HG02852 (cell line): Measurements from ENCODE around the gene KHDC3L.

Experiments
- ATAC-seq: cut with Tn5 transposase; IDR thresholded peaks from one replicate; pipeline ENCODE4 v1.9.1; 2021; ENCODE audit warnings: mild to moderate bottlenecking, moderate library complexity; ENCODE audit not compliant: unreplicated experiment

KHDC3L gene, protein sequence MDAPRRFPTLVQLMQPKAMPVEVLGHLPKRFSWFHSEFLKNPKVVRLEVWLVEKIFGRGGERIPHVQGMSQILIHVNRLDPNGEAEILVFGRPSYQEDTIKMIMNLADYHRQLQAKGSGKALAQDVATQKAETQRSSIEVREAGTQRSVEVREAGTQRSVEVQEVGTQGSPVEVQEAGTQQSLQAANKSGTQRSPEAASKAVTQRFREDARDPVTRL

DNA sequence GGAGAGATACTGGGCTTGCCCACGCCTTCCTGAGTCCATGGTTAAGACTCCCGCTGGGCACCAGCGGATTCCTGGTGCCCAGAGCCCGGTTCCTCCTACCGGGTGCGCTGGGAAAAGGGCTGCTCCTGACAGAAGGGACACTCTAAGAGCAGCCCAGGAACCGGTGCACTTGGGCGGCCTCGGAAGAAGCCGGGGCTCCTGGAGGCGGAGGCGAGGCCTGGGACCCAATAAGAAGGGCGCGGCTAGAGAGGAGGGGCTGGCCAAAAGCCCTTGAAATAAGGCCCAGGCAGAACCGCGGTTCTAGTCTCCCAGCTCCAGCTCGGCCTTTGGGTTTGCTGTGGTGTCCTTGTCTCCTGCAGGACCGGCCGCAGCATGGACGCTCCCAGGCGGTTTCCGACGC lies at the start of gene KHDC3L:
Gene KHDC3L, plus strand, starts transcription at position 301 of the 400 bp plus-strand sequence. Its CDS starts 72 bp downstream, at position 373.
- ATAC-seq, result no peak

DNA sequence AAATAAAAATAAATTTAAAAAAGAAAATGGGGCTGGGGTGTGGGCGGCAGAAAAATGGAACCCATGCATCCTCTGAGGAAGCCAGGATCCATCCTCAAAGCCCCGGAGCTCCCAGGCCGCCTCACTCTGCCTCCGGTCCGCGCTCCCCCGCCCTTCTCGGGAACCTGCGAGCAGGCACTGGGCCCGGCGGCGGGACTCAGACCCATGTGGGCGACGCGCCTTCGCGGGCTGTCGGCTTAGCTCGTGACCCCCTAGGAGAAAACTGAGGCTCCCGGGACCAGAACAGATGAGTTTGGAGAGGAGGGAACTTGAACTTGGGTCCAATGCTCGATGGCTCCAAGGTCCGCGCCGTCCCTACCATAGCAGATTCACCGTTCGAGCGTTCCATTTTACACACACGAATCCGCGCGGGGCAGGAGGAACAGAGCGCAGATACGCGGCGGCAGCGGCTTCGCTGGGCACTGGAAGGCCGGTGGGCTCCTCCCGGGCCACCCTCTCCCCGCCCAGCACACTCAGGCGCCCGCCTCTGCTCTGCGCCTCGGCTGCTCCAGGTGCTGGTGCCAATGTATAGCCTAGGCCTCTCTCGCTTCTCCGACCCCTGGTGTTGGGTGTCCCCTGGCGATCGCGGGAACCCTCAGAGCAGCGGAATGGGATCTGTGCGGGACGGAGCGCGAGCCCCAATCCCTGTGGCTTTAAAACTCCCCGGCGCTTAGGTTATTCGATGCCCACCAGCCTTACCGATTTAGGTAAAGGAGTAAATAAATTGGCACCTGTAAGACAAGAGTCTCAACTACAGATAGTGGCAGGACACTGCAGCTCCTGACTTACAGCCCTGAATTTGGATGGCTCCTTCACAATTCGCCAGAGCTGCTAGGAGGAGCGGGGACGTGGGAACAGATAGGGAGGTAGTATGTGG lies 47.6 kb upstream of the KHDC3L start:
- no peak for ATAC-seq

DNA sequence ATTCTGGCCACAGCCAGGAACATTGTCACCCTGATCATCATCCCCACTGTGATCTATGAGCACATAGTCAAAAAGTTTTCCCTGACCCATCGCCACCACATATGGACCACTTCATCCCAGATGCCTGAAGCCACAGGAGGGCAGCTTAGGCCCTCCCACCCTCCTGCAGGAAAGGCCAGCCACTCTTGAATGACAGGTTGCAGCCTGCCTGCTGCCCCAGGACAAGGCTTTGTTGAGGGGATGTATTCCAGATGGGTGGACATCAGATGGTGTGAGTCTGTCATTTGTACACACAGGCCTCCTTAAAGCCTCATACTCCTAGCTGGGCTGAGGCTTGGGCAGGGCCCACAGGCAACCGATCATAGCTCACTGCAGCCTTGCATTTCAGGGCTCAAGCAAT lies 39.1 kb upstream of the KHDC3L start:
- no peak for ATAC-seq

- ATAC-seq, result no peak
Measured at GRCh38 chr6:73325656-73326055, 36.8 kb upstream of the KHDC3L start.

GRCh38 chr6:73328790-73329189 lies 33.7 kb upstream of the KHDC3L start:
- ATAC-seq, result no peak

- no peak for ATAC-seq
Measured at GRCh38 chr6:73329201-73329600, 33.3 kb upstream of the KHDC3L start.

- no peak for ATAC-seq
Measured at GRCh38 chr6:73339340-73339739, 23.1 kb upstream of the KHDC3L start.

GRCh38 chr6:73340048-73340447 lies 22.4 kb upstream of the KHDC3L start:
- no peak for ATAC-seq

DNA sequence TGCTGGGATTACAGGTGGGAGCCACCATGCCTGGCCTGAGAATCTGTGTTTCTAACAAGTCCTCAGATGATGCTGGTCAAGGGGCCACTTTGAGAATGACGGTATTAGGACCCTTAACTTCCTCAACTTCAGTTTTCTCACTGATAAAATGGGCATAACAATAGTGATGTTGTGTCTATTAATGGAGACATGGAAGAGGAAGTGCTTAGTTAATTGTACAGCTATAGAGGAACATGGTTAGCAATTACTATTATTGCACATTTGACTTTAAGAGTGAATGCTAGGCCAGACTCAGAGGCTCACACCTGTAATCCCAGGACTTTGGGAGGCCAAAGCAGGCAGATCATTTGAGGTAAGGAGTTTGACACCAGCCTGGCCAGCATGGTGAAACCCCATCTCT lies 21.1 kb upstream of the KHDC3L start:
- no peak for ATAC-seq

GRCh38 chr6:73342174-73342573 lies 20.3 kb upstream of the KHDC3L start:
- ATAC-seq, result no peak

GRCh38 chr6:73343164-73343563 lies 19.3 kb upstream of the KHDC3L start:
- ATAC-seq, result no peak

DNA sequence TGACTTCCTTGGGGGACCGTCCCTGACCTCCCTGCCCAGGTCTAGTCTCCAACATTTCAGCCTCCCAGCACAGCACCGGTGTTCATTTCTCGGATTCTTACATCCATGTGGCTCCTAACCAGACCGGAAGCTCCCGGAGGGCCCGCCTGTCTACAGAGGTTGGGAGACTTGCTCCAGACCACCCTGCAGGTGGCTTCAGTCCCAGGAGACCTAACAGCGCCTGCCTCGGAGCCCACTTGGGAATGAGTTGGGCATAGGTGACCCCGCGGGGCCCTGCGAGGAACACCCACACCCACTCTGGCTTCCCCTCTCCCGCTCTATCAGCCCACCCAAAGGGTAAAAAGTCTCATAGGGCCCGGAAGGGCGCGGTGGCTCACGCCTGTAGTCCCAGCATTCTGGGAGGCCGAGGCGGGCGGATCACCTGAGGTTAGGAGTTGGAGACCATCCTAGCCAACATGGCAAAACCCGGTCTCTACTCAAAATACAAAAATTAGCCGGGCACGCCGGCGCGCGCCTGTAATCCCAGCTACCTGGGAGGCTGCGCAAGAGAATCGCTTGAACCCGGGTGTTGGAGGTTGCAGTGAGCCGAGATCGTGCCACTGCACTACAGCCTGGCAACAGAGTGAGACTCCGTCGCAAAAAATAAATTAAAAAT lies 13.8 kb upstream of the KHDC3L start:
- ATAC-seq, result no peak

- ATAC-seq, result no peak
Measured at GRCh38 chr6:73349311-73349710, 13.1 kb upstream of the KHDC3L start.

DNA sequence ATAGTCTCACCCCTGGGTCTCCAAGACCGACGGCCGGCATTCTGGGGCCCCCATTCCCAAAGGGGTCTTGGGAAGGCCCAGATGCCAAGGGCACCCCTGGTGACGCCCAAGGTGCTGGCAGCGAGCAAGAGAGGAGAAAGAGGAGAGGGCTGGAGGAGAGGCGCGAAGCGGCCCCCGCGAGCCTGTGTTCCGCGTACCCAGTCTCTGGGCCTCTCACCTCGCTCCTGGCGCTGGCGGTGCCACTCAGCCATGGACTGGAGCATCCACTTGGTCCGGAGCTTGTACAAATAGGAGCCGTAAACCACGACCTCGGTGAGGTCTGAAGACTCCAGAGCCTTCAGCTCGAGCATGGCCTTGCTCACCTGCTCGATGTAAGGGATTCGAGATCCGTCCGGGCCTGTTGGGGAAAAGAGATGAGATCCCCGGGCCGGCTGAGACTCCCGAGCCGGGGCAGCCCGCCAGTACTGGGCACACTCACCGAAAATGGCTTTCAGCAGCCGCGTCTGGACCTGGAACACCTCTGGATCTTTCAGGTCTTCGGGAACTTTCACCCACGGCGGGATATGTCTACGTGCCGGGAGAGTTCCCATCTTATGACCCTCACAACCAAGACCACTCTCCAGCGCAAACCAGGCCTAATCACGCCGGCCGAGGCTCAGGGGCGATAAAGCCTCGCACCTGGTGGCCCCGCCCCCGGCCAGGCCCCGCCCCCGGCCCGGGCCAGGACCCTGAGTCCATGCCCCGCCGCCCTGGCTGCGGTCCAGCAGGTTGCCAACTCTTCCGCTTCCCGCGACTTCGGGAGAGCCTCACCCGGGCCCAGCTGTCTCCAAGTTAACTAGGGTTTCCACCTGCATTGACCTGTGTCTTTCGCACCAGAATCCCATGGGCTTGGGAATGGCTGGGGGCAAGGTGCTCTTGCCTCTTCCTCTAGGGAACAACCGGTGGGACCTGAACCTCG lies 8.5 kb upstream of the KHDC3L start, which contains the start of gene DPPA5:
Gene DPPA5, minus strand, starts transcription at position 641 of the 958 bp plus-strand sequence. Its CDS starts 51 bp downstream, at position 590.
- ATAC-seq, result no peak

DNA sequence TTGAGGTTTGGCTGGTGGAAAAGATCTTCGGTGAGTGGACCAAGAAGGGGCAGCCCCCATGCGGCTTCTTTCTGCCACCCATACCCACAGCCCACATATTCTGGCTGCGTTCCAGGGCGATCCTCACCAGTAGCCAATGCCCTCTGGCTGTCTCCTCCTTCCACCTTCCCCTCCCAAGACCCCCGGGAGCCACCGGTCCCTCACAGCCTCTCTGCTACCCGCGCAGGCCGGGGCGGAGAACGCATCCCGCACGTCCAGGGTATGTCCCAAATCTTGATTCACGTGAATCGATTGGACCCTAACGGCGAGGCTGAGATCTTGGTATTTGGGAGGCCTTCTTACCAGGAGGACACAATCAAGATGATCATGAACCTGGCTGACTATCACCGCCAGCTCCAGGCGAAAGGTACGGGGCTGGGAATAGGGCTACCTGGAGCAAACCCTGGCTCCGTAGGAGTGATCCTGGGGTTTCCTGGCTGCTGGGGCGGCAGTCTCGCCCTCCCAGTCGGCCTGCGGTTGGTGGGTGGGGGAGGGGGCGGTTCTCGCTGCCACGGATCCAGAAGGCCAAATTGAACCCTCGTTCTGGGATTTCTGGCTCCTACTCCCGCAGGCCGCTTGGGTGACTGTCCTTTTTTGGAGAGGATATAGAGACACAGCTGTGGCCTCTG lies 545 bp downstream of the KHDC3L start:
- no peak for ATAC-seq

- ATAC-seq, result no peak
Measured at GRCh38 chr6:73363537-73363875, 1.0 kb downstream of the KHDC3L start.

DNA sequence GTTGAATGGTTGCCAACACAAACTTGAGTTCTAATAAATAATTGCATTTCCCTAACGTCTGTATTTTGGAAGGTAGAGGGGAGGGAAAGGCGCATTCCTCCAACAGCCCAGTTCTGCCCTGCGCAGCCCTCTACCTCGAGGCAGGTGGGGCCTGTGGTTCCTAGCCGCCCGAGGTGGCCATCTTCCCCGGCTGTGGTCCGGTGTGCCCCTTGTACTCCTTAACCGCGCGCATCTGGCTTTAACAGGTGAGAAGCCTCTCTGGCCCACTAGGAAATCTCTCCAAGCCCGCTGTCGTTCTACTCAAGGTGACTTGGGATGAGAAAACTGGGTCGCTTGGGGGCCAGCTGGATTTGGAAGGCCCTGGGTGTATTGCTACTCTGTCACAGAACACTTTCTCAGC lies 1.7 kb downstream of the KHDC3L start:
- ATAC-seq, result no peak

GRCh38 chr6:73364549-73364948 lies 2.1 kb downstream of the KHDC3L start:
- no peak for ATAC-seq

DNA sequence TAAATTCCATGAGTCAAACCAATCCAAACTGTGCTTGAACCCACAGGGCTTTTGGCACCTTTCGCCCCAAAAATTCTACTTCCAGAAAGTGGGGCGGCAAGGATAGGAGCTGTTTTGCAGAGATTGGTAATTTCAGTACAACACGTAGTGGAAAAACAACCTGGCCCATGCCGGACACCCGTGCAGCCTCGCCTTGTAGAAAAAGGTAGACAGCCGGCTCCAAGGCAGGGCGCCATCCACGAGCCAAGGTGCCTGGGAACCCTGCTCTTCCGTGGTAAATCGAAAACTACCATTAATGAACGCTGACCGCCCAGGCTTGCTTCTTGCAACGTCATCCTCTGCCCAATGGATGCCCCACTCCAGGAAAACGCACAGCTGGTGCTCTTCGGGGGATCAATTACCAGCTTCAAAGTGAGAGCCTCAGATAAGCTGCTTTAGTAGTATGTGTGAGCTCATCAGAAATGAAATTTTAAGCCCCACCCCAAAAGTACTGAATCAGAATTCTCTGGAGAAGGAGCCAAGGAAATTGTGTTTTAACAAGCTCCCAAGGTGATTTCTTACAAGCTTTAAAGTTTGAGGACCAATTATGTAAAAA lies 5.4 kb downstream of the KHDC3L start:
- no peak for ATAC-seq

DNA sequence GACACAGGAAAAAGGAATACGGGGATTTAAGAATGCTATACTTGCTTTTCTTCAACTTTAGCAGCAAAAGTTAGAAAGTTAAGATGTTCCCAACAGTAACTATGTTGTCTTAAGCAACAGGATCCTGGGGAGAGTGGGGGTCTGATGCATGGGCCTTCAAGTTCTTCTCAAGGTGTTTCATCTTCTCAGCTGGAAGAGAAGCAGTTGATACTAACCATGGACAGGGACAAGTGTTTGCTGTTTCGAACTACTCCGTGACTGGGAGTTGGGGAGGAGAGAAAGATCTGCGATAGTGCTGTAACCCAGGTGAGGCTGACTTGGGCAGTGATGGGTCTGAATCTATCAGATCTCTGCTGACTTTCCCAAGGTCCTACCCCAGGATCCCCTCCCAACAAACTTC lies 6.2 kb downstream of the KHDC3L start:
- no peak for ATAC-seq
